Activated CD4-positive, alpha-beta T cell treated with anti-CD3 and anti-CD28 coated beads for 48 hours (primary cell): Measurements from ENCODE around the gene GPR25.

Experiments
- DNase-seq: peaks from one replicate; pipeline ENCODE4 v3.0.0-alpha.2; 2020

GPR25 gene

DNA sequence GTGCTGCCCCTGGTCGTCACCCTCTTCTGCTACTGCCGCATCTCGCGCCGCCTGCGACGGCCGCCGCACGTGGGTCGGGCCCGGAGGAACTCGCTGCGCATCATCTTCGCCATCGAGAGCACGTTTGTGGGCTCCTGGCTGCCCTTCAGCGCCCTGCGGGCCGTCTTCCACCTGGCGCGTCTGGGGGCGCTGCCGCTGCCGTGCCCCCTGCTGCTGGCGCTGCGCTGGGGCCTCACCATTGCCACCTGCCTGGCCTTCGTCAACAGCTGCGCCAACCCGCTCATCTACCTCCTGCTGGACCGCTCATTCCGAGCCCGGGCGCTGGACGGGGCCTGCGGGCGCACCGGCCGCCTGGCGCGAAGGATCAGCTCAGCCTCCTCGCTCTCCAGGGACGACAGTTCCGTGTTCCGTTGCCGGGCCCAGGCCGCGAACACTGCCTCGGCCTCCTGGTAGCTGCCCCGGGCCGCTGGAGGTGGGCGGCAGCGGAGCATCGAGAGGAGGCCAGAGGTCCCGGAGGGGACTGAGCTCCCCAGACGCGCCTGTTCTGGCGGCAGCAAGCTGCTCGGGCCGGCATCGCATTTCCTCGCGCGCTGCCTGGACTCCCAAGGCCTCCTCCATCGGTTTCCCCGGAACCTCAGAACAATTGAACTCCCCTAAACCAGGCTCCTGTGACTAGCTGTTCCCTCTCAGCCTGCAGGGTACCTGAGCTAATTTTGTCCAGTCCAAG is 1.1 kb downstream of the GPR25 start:
- no peak for DNase-seq

DNA sequence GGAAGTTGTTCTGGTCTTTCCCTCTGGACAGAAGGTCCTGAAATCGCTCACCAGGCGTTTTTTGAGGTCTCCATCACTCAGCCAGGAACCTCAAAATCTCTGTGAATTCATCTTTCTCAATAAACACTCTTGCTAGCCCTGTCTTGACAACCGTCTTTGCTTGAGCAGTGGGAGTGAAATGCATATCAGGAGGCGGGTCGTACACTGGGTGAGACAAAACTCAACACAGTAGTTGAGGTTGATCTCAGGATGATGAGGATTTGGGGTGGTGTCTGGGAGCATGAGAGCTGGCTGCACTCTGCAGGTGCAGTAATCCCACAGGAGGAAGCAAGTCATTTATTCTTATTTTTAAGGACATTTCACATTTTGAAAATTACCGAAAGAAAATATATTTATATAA is 1.9 kb downstream of the GPR25 start:
- no peak for DNase-seq

DNA sequence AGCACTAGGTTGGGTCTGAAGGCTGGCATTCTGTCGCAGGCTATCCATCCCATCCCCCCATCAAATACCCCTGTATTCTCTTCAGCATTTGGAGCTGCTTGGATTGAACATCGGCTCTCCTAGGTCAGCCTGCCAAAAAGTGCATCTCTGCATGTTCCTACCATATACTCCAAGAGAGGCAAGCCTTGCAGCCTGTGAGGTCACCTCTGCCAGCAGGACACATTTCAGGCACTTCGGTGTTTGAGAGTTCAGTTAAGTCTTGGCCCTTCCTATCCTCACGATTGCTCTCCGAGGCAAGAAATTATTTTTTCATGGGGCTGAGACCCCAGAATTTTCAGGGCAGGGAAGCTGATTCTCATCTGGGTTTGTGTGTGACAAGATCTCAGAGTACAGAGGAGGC is 2.6 kb downstream of the GPR25 start:
- no peak for DNase-seq

DNA sequence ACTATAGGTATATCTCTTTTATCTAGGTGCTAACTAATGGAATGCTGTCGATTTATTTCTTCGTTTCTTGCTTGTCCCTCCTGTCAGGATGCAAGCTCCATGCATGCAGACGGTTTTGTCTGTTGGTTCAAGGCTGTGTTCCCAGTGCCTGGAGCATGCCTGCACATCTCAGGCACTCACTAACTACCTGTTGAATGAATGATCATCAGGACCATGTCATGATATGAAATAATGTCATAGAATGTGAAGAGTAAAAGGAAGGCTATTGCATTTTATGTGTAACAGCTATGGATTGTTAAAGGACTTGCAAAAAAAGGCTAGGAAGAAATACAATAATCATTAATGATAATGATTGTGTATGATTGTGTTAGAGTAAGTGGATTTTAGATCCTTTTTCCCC is 4.2 kb downstream of the GPR25 start:
- DNase-seq = no peak

DNA sequence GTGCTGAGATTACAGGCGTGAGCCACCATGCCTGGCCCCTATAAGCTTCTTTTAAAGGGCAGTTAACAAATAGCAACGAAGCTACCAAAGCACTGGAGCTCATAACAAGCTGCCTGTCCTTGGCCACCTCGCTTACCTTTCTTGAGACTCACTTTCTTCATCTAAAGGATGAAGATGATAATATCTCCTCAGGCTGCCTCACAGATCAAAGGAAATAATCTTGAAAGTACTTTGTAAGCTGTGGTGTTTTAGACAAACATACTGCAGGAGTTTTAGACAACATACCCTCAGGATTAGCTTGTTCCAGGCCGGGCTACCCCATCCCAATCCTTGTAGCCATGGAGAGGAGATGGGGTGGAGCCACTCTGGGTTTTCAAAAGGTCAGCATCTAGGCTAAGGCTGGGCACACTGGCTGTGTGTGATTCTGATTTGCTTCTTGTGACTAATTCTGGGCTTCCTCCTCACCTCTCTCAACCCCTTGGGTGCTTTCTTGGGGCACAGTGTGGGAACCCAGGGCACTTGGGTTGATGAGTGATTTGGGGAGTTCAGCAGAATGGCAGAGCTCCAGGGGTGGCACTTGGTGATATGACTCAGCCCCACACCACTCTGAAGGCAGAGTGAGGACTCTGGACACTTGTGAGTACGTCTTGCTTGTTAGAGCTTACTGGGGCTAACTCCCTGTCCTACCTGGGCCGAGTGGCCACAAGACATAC is 5.2 kb downstream of the GPR25 start:
- peak; percentile 79 for DNase-seq

DNA sequence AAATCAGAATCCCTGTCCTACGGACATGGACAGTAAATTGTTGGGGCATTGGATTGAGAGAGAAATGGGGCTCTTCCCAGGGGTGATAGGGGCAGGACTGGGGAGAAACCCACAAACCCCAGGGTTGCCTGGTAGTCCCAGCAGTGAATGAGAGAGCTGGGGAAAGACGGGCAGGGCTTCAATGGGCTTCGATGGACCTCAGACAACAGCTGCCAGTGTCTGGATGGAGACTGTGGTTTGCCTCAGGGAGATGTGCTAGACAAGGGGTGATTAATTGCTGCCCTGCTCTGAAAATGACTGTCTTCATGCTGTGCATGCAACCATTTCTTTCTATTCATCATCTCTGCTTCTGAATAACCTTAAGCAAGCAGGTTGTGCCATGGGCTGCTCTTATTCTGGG is 7.4 kb downstream of the GPR25 start:
- peak; percentile 48 for DNase-seq

DNA sequence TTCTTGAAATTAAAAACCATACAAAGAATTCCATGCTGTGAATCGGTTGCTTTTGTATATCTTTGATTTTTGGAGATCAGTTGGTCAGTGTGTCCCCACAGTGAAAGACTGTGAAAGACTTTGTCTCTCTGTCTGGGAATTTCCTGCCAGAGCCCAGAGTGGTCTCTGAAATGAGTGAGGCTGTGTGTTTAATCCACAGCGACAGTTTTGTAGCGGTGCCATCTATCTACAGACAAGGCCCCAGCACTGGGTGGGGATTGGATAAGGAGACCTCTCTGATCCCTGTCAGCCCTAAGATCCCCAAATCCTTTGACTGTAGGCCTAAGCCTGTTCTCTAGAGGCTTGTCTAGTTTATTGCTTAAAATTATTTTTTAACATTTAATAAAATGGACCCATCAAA is 10.3 kb downstream of the GPR25 start:
- no peak for DNase-seq

DNA sequence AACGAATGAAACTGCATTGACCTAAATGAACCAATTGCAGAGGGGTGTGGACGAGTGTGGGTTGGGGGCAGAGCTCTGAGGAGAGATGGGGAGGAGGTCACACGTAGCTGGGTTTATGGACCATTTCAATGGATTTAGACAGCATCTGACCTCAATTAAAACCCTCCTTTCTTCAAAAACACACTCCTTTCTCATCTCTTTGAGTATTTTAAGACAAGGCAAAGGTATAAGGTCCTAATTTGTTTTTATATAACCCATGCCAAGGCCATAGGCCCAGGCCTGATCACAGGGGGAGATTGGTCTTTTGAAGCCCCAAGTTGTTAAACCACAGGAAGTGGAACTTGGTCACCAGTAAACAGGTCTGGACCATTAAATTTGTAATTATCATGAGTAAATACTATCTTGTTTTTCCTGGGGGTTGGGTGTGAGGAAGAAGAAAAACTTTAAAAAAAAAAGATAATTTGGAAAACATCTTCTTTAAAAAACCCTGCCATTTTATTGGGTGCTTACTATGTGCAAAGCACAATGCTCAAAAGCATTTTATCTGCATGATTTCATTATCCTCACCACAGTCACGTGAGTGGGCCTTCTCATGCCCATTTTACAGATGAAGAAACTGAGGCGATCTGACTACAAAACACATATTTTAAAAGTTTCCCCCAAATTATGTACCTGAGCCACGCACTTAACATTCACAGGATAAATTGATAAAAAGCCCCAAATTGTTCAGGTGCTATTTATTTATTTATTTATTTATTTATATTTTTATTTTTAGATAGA is 13.0 kb downstream of the GPR25 start:
- no peak for DNase-seq

DNA sequence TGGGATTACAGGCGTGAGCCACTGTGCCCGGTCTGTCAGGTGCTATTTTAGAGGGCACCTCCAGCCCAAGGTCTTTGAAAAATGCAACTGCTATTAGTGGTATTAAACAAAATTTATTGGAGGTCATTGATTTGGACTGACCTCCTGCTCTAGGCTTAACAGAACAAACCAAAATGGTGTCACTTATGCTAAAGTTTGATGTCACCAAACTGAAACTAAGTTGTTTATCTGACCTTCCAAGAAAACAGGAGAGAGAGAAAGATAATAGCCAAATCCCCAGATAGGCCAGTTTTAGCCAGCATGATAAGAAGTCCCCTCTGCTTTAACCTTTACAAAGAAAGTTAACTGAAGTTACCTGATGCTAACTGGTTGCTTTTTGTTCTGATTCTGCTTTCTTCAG is 13.8 kb downstream of the GPR25 start:
- no peak for DNase-seq

DNA sequence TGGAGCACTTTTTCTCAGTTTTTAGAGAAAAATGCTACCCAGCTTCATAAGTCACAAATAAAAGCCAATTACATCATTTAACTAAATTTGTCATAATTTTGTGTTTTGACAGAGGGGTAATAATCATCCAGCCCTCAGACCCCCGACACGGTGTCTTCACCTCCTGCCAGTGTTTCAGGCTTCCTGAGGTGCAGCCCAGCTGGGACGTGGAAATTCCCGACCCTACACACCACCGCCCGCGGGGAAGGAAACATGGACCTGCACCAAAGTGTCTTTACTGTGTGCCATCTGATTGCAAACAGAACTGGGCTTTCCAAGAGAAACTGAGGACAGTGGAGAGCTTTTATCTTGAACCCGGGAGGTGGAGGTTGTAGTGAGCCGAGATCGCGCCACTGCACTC is 14.3 kb downstream of the GPR25 start:
- no peak for DNase-seq

DNA sequence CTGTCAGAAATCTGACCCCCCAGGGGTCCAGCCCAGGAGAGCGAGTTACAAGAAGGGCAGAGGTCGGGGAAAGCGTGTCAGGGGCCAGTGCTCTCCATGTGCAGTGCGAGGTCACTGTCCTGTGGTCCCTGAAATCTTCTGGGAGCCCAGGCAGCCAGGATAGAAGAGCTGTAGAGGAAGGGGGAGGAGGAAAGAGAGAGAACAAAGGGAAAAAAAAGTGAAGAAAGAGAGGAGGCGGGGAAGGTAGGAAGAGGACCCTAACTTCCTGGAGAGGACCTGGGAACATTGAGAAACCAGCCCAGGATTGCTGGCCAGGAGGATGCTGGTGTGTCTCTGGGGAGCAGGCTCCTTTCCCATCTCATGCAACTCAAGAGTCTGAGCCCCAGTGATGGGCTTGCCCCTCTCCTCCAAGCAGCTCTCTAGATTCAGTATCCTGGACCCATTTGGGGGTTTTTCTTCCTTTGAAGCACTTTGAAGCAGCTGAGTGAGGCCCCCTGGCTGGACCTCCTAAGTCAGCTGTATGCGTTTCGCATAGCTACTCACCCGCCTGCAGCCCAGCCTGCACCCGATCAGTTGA is 15.1 kb downstream of the GPR25 start:
- DNase-seq = no peak

DNA sequence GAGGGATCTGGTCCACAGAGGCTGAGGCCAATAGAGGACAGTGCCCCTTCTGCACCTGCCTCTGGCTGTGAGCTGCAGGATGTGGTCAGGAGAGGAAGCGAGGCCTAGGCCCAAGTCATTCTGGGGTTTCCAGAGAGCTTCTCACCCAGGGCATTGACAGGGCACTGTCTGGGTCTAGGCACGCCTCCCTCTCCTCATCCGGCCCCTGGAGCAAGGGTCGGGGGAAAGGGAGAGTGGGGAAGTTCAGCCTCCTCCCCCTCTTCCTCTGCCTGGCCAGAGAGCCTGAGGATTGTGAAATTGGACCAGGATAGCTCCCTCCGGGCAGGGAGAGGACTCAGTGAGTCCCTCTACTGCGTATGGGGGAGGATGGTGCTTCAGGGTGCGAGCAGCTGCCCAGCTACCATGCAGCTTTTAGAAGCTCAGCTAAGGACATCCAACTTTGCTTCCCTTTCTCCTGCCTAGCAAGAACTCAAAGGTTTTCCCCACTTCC is 15.6 kb downstream of the GPR25 start:
- peak; percentile 72 for DNase-seq

DNA sequence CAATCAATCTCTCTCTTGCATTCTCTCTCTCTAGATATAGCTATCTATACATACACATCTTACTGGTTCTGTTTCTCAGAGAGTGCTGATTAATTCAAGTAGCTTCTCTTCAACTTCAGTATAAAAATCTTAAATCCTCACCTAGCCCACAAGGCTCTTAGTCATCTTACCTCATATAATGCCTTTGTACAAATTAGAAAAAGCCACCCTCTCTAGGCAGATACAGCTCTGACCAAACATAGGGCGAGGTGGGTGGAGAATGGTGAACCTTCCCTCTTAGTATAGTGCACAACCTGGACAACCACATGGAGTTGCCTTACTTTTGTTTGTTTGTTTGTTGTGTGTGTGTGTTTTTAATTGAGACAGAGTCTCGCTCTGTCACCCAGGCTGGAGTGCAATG is 16.8 kb downstream of the GPR25 start:
- peak; percentile 52 for DNase-seq

DNA sequence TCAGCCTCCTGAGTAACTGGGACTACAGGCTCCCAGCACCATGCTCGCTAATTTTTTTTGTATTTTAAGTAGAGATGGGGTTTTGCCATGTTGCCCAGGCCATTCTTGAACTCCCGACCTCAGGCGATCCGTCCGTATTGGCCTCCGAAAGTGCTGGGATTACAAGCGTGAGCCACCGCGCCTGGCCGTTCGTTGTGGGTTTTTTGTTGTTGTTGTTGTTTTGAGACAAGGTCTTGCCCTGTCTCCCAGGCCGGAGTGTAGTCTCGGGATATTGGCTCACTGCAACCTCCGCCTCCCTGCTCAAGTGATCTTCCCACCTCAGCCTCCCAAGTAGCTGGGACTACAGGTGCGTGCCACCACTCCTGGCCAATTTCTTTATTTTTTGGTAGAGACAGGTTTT is 17.2 kb downstream of the GPR25 start:
- no peak for DNase-seq

DNA sequence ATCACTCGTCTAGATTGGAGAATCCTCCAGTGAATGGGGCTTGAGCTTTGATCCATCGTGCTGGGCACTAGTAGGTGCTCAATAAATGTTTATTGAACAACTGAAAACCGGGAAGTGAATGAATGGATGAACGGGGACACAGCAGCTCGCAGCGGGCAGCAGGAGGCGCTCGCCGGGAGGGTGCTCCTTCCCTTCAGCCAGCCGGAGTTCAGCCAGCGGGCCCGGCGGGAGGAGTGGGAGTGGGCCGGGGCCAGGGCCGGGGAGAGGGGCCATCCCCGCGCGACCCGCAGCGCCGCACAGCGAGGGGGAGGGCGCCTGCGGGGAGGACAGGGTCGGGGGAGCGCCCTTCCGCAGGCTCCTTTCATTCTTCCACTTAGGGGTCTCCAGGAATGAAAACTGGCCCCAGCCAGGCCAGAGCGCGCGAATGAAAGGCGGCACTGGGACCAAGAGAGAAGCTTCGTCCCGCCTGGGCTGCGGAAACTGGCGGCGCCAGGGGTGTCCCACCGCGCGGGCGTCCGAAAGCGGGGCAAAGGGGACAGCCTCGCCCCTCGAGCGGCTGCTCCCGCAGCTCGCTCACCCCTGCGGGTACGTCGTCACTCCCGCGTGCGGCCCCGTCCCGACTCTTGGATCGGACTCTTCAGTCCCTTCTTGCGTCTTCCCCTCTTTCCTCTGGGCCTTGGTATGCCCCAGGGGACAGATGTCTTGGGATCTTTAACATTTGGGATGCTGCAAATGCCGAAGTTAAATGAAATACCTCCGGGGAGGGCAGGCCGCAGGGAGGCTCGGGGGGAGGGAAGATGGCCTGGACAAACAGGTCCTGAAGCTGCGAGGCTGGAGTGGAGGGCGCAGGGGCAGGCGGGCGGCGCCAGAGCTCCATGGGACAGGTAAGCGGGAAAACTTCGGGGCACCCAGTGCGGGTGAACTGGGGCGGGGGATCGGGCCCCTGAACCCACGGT is 18.3 kb downstream of the GPR25 start:
- DNase-seq = no peak

DNA sequence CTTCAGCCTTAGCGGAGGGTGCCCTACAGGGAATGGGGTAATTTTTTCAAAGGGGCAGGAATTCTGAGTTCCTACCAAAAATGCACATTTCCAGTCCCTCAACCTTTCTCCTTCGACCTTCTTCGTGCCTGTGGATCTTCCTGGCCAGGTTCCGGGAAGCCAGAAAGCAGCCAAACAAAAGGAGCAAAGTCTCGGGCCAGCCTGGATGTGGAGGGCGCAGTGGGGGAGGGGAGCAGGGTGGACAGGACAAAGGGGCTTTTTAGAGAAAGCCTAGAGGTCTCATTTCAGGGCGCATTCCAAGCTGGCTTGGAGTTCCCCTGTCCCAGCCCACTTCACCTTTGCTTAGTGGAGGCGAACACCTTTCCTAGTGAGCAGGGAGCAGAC is 19.0 kb downstream of the GPR25 start:
- no peak for DNase-seq

DNA sequence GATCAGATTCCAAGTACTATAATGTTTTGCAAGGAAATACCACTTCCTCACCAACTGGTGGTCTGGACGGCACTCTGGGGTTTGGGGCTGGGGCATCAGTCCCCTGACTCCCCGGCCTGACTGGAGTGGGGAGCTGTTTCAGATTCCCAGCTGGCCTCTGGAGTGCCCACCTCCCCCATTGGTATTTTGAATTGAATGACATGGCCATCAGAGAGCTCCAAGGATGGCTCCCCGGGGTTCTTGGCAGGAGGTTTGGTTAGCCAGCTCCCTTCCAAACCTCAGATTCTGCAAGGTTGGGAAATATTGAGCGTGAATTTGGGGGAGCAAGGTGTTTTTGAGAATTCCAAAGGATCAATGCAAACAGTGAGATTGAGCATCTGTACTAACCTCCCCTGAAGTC is 19.8 kb downstream of the GPR25 start:
- no peak for DNase-seq

DNA sequence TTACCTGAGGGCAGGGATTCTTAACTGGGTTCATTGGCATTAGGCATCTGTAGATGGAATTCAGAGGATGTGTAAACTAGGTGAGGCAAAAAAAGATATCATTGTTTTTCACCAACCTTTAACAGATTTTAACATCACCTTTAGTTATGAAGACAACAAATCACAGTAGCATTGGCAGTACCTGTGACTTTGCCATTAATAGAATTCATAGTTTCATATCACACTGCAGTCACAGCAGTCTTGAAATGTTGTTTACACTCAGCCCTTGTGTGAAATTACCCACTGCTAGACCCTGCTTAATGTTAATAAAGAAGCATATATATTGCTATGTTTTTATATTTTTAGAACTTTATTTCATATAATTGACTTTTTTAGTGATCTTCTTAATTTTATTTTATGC is 20.2 kb downstream of the GPR25 start:
- no peak for DNase-seq

DNA sequence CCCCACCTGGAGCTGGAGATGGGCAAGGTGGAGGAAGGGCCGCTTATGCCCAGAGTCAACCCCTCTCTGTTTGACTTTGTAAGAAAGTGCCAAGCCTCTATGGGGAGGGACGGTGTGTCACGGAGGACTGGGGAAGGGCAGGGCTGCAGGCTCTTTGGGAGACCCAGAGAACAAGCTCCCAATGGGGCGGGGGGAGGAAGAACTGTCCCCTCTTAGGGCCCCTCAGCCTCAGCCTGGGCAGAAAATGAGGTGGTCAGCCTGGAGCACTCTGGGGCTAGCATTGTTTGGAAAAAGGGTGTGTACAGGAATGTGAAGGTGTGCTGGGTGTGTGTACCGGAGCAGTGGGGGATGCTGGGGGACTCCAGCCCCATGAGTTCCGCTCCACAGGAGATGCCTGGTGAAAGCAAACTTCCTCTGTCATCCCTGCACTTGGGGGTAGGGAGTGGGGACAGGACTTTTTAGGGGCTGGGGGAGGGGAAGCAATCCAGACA is 20.7 kb downstream of the GPR25 start:
- DNase-seq = no peak

DNA sequence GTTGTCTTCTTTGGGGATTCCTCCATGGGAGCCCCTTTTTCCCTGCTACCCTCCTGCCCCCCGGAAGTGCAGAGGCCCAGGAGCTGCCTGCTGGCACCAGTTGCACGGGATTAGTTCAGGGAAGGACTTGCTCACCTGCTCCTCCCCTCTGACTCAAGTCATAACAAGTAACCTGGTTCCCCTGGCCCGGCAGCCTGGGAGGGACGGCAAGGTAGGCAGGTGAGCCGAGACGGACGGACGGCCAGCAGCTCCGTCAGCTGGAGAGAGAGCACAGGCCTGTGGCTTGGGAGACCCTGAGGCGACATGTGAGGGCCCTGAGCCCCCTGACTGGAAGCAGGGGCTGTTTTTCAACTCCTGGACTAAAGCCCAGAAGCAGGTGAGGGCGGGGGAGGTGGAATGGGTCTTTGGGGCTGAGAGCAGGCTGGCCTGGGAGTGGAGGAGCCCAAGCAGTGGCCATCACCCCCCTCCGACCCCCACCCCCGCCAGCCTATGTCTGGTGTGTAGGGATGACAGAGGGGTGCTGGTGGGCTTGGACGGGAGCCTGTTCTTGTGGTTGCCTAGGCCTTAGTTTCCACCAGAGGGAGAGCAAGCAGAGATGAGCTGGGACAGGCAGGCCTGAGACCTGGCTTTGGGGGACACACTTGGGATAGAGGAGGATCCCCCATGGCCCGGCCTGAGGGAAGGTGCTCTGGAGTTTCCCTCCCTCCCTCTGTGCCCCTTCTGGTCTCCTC is 22.1 kb downstream of the GPR25 start, which contains the start of gene INAVA:
Gene INAVA, plus strand, starts transcription at position 189 of the 731 bp plus-strand sequence. CDS start 3,501 bp downstream, outside the sequence.
- DNase-seq = no peak

DNA sequence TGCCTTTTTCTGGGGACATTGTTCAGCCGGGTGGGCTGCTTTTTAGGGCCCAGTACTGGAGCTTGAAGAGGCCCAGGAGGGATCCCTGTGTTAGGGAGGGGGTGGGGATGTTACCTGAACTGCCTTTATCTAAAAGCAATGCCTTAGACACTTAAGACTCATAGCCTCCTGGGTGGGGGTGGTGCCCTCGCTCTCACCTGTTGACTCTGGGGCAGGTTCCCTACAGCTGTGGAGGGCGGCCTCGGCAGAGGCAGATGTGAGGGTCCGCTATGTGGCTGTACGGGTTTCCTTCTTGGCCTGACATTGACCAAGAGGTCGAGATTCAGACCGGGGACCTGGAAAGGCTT is 22.6 kb downstream of the GPR25 start:
- no peak for DNase-seq
